GM12878 (cell line): ENCODE data around the gene ERCC3. TPM values are rescaled to one million over a fixed set of nuclear protein-coding genes. Genes with fewer than 3 reads are reported as not detected.

Source experiments
- ATAC-seq: fragments of 200-7000 bp; cut with Tn5 transposase; 3 replicates; pipeline ENCODE4 v1.9.1; 2020; ENCODE audit warnings: mild to moderate bottlenecking, moderate library complexity
- BruUV-seq: library from RNA; stranded (reverse); fragments of 400-500 nt; replicated peaks from 2 replicates; lab custom pipeline; 2021; lab: Mats Ljungman, UMichigan
- CTCF ChIA-PET: fragments of 300-600 bp; sonication (Branson Sonifier 250); formaldehyde crosslinking; extraction: SDS; loops from one replicate; lab custom pipeline; 2021; ENCODE audit warnings: inconsistent platforms; lab: Yijun Ruan, JAX
- POLR2A ChIA-PET: fragments of 350-600 bp; formaldehyde crosslinking; extraction: SDS; loops from one replicate; lab custom pipeline; 2021; ENCODE audit warnings: inconsistent platforms; lab: Charles Lee
- RAD21 ChIA-PET: fragments of 300-600 bp; sonication (Branson Sonifier 250); formaldehyde crosslinking; loops from one replicate; lab custom pipeline; 2023; ENCODE audit warnings: antibody characterized with exemption; ENCODE audit not compliant: unreplicated experiment; lab: Charles Lee
- SMC1A ChIA-PET: fragments of 300-600 bp; sonication (Branson Sonifier 250); formaldehyde crosslinking; loops from one replicate; lab custom pipeline; 2023; ENCODE audit not compliant: unreplicated experiment, uncharacterized antibody; lab: Charles Lee
- DNase-seq: peaks from one replicate; pipeline ENCODE4 v3.0.0-alpha.2; 2011; ENCODE audit warnings: low read depth, low spot score
- FAIRE-seq: peaks from 3 replicates; lab custom pipeline; 2011; peaks lifted over from hg19 to GRCh38; lab: Jason Lieb, UNC
- H2AFZ ChIP-seq: 2 replicates; pipeline ENCODE4 v1.6.0; 2011; ENCODE audit warnings: low read depth, low read length, control low read depth; ENCODE audit not compliant: control insufficient read depth
- H3K27ac ChIP-seq: 2 replicates; pipeline ENCODE4 v1.5.1; 2011; ENCODE audit warnings: control low read depth; ENCODE audit not compliant: control insufficient read depth, insufficient read depth
- H3K27me3 ChIP-seq, 2 experiments: replicated peaks in 1 of 2; 2 replicates each; pipeline versions ENCODE4 v1.6.0 to v1.6.1; 2011; ENCODE audit warnings: low read length in 1 of 2; ENCODE audit not compliant: control insufficient read depth in 2 of 2, insufficient read depth in 2 of 2
- H3K36me3 ChIP-seq, 2 experiments: 2 replicates each; pipeline ENCODE4 v1.5.1; 2011; ENCODE audit warnings: low read length in 1 of 2; ENCODE audit not compliant: control insufficient read depth in 2 of 2, insufficient read depth in 2 of 2
- H3K4me1 ChIP-seq: 2 replicates; pipeline ENCODE4 v1.6.1; 2011; ENCODE audit warnings: mild to moderate bottlenecking, low read length, moderate library complexity, mixed read lengths; ENCODE audit not compliant: control insufficient read depth, insufficient read depth
- H3K4me2 ChIP-seq: 2 replicates; pipeline ENCODE4 v1.6.0; 2011; ENCODE audit warnings: control low read depth; ENCODE audit not compliant: control insufficient read depth, insufficient read depth
- H3K4me3 ChIP-seq: fragments of 200-600 bp; sonication (generic); 2 replicates; pipeline ENCODE4 v1.5.1; 2016
- H3K79me2 ChIP-seq: 2 replicates; pipeline ENCODE4 v1.6.0; 2011; ENCODE audit warnings: low read length; ENCODE audit not compliant: control insufficient read depth, insufficient read depth
- H3K9ac ChIP-seq: 2 replicates; pipeline ENCODE4 v1.8.0; 2011; ENCODE audit warnings: low read length, control low read depth, mixed read lengths; ENCODE audit not compliant: control insufficient read depth, insufficient read depth
- H3K9me3 ChIP-seq: replicated peaks from 3 replicates; pipeline ENCODE4 v1.5.1; 2011; ENCODE audit warnings: mild to moderate bottlenecking, low read length; ENCODE audit not compliant: control insufficient read depth, insufficient read depth
- H4K20me1 ChIP-seq: 2 replicates; pipeline ENCODE4 v1.6.0; 2011; ENCODE audit not compliant: control insufficient read depth, insufficient read depth
- ASH2L ChIP-seq: fragments of 300-600, 200-600 bp; sonication (generic); IDR thresholded peaks from 2 replicates; pipeline ENCODE4 v1.6.1; 2017; ENCODE audit warnings: low read depth, mild to moderate bottlenecking, borderline replicate concordance
- CBX5 ChIP-seq: sonication (generic); IDR thresholded peaks from 2 replicates; pipeline ENCODE4 v1.6.1; 2016; ENCODE audit warnings: low read depth, moderate library complexity, mild to moderate bottlenecking, inconsistent platforms
- EGR1 ChIP-seq, 2 experiments: IDR thresholded peaks; 1 replicate in 1 of 2; 2 replicates in 1 of 2; pipeline ENCODE4 v1.6.1; 2011 to 2012; ENCODE audit warnings: low read depth in 2 of 2, low read length in 2 of 2, borderline replicate concordance in 1 of 2, mild to moderate bottlenecking in 1 of 2, moderate library complexity in 1 of 2
- EZH2 ChIP-seq: IDR thresholded peaks from 2 replicates; pipeline ENCODE4 v1.6.1; 2012; ENCODE audit warnings: low read depth, mild to moderate bottlenecking, control low read depth, inconsistent platforms, low read length, borderline replicate concordance; ENCODE audit not compliant: control insufficient read depth
- HDAC6 ChIP-seq: fragments of 200-600 bp; sonication (generic); IDR thresholded peaks from one replicate; pipeline ENCODE4 v1.8.0; 2017; ENCODE audit warnings: antibody characterized with exemption; ENCODE audit not compliant: unreplicated experiment
- NFXL1 ChIP-seq: fragments of 450-650 bp; IDR thresholded peaks from 2 replicates; pipeline ENCODE4 v1.6.1; 2017; ENCODE audit warnings: antibody characterized with exemption, mild to moderate bottlenecking, borderline replicate concordance
- PML ChIP-seq: IDR thresholded peaks from 2 replicates; pipeline ENCODE4 v1.6.1; 2012; ENCODE audit warnings: low read length, inconsistent platforms
- SMC3 ChIP-seq: IDR thresholded peaks from 2 replicates; pipeline ENCODE4 v1.6.1; 2011; ENCODE audit warnings: low read length, improper control_type of control experiment, borderline replicate concordance
- SPI1 ChIP-seq: IDR thresholded peaks from 2 replicates; pipeline ENCODE4 v1.6.1; 2011; ENCODE audit warnings: low read depth, mild to moderate bottlenecking, low read length, moderate library complexity, borderline replicate concordance; ENCODE audit not compliant: insufficient read depth
- WGBS: methylation state at CpG from one replicate; pipeline ENCODE4 v1.1.6; 2016; ENCODE audit warnings: low lambda C conversion rate; ENCODE audit not compliant: insufficient replicate concordance, insufficient coverage; ENCODE audit errors: missing lambda C conversion rate; 5-methylcytosine and 5-hydroxymethylcytosine counted together
- in situ Hi-C: fragments of 300-500 bp; cut with MboI; formaldehyde crosslinking; loops from 9 replicates; pipeline ENCODE4 v1.14.3; 2018; ENCODE audit warnings: mixed read lengths
- intact Hi-C: fragments of 100-400 bp; cut with micrococcal nuclease; formaldehyde crosslinking; loops from one replicate; pipeline ENCODE4 v1.14.2; 2022; ENCODE audit not compliant: unreplicated experiment
- polyA plus RNA-seq, 11 experiments: library from polyadenylated mRNA; depleted of rRNA in 4 of 11; unstranded in 6 of 11; stranded (reverse) in 5 of 11; fragments of >200 nt; fragmentation: Nextera tagmentation in 4 of 11; fragmentation: Illumina TruSeq in 1 of 11; extraction: Ambion mirVana in 4 of 11; extraction: Trizol in 1 of 11; gene quantifications; 1 replicate in 1 of 11; 2 replicates in 10 of 11; pipeline versions ENCODE4 v1.2.1 to v1.2.3, GENCODE V29; 2011 to 2016; ENCODE audit warnings: inconsistent platforms in 2 of 11, missing spikeins in 2 of 11, low read depth in 1 of 11
- total RNA-seq, 4 experiments: library from RNA; depleted of rRNA in 3 of 4; stranded (reverse); fragments of >200 nt in 3 of 4; fragmentation: Illumina TruSeq in 1 of 4; extraction: Trizol in 1 of 4; gene quantifications; 2 replicates each; pipeline versions ENCODE4 v1.2.1 to v1.2.3, GENCODE V29; 2013 to 2021
- TF ChIP-seq, protein P1 (sequence below): fragments of 450-650 bp; formaldehyde crosslinking; IDR thresholded peaks from 2 replicates; pipeline ENCODE4 v1.4.0; 2020; ENCODE audit warnings: mild to moderate bottlenecking, moderate library complexity
- TF ChIP-seq, protein P2 (sequence below): IDR thresholded peaks from 2 replicates; pipeline ENCODE4 v1.6.1; 2012; ENCODE audit warnings: improper control_type of control experiment, low read depth, low read length; ENCODE audit not compliant: insufficient replicate concordance
- TF ChIP-seq, protein P3 (sequence below): IDR thresholded peaks from 2 replicates; pipeline ENCODE4 v1.6.1; 2012; ENCODE audit warnings: low read depth, low read length, improper control_type of control experiment

ERCC3 gene
- total and polyA plus RNA-seq, 10 of the 15 experiments (the other 5 are each of a cell fraction or from before 2014, with no cell fraction given): 17.1 to 64.8 (median 42.8) TPM

GRCh38 chr2:127217470-127218325 is 76.2 kb downstream of the ERCC3 start:
- Histone ChIP-seq H2AFZ (no peak overlapping the region), H3K27me3 (peaks cover 4 to 7% of the 10 kb centered on the region in 2 experiments), H3K79me2 (no peaks in the 10 kb centered on the region), H4K20me1 (no peaks in the 10 kb centered on the region), H3K36me3 (no peaks in the 10 kb centered on the region), H3K4me1 (no peaks in the 10 kb centered on the region), H3K4me3 (no peak overlapping the region), H3K9ac (no peak overlapping the region), H3K9me3 (no peaks in the 10 kb centered on the region; the same call in 2 of the 3 replicates), H3K27ac (no peak overlapping the region), H3K4me2 (no peak overlapping the region)
- BruUV-seq: no TSS peak
- FAIRE-seq: no peak
- POLR2A ChIA-PET: no interaction called here
- no peak for ATAC-seq
- CTCF ChIA-PET: interaction anchor here (1.0 kb wide), 1 partner anchor 14 kb away, joined by 3 read pairs; no protein-coding TSS in a partner anchor
- DNase-seq: no peak
- WGBS: 64% methylated on average over 14 of the region's 14 CpGs
- RAD21 ChIA-PET: no interaction called here
- SMC1A ChIA-PET: no interaction called here
- in situ Hi-C loops (no loop called here), intact Hi-C loops (no loop called here)
- TF ChIP-seq NFXL1: no peak
- TF ChIP-seq EZH2: no peak
- TF ChIP-seq, protein P1, sequence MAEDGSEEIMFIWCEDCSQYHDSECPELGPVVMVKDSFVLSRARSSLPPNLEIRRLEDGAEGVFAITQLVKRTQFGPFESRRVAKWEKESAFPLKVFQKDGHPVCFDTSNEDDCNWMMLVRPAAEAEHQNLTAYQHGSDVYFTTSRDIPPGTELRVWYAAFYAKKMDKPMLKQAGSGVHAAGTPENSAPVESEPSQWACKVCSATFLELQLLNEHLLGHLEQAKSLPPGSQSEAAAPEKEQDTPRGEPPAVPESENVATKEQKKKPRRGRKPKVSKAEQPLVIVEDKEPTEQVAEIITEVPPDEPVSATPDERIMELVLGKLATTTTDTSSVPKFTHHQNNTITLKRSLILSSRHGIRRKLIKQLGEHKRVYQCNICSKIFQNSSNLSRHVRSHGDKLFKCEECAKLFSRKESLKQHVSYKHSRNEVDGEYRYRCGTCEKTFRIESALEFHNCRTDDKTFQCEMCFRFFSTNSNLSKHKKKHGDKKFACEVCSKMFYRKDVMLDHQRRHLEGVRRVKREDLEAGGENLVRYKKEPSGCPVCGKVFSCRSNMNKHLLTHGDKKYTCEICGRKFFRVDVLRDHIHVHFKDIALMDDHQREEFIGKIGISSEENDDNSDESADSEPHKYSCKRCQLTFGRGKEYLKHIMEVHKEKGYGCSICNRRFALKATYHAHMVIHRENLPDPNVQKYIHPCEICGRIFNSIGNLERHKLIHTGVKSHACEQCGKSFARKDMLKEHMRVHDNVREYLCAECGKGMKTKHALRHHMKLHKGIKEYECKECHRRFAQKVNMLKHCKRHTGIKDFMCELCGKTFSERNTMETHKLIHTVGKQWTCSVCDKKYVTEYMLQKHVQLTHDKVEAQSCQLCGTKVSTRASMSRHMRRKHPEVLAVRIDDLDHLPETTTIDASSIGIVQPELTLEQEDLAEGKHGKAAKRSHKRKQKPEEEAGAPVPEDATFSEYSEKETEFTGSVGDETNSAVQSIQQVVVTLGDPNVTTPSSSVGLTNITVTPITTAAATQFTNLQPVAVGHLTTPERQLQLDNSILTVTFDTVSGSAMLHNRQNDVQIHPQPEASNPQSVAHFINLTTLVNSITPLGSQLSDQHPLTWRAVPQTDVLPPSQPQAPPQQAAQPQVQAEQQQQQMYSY: no peak
- no peak for TF ChIP-seq SMC3
- TF ChIP-seq, protein P2, sequence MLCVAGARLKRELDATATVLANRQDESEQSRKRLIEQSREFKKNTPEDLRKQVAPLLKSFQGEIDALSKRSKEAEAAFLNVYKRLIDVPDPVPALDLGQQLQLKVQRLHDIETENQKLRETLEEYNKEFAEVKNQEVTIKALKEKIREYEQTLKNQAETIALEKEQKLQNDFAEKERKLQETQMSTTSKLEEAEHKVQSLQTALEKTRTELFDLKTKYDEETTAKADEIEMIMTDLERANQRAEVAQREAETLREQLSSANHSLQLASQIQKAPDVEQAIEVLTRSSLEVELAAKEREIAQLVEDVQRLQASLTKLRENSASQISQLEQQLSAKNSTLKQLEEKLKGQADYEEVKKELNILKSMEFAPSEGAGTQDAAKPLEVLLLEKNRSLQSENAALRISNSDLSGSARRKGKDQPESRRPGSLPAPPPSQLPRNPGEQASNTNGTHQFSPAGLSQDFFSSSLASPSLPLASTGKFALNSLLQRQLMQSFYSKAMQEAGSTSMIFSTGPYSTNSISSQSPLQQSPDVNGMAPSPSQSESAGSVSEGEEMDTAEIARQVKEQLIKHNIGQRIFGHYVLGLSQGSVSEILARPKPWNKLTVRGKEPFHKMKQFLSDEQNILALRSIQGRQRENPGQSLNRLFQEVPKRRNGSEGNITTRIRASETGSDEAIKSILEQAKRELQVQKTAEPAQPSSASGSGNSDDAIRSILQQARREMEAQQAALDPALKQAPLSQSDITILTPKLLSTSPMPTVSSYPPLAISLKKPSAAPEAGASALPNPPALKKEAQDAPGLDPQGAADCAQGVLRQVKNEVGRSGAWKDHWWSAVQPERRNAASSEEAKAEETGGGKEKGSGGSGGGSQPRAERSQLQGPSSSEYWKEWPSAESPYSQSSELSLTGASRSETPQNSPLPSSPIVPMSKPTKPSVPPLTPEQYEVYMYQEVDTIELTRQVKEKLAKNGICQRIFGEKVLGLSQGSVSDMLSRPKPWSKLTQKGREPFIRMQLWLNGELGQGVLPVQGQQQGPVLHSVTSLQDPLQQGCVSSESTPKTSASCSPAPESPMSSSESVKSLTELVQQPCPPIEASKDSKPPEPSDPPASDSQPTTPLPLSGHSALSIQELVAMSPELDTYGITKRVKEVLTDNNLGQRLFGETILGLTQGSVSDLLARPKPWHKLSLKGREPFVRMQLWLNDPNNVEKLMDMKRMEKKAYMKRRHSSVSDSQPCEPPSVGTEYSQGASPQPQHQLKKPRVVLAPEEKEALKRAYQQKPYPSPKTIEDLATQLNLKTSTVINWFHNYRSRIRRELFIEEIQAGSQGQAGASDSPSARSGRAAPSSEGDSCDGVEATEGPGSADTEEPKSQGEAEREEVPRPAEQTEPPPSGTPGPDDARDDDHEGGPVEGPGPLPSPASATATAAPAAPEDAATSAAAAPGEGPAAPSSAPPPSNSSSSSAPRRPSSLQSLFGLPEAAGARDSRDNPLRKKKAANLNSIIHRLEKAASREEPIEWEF: no peak
- no peak for TF ChIP-seq SPI1
- TF ChIP-seq CBX5: no peak
- TF ChIP-seq, protein P3, sequence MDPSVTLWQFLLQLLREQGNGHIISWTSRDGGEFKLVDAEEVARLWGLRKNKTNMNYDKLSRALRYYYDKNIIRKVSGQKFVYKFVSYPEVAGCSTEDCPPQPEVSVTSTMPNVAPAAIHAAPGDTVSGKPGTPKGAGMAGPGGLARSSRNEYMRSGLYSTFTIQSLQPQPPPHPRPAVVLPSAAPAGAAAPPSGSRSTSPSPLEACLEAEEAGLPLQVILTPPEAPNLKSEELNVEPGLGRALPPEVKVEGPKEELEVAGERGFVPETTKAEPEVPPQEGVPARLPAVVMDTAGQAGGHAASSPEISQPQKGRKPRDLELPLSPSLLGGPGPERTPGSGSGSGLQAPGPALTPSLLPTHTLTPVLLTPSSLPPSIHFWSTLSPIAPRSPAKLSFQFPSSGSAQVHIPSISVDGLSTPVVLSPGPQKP: no peak
- TF ChIP-seq EGR1 (IDR thresholded peaks at IDR 0.05; ENCODE audit: borderline replicate concordance in 1 of 2, low read depth in 2 of 2, low read length in 2 of 2): no peak
- no peak for TF ChIP-seq HDAC6
- no peak for TF ChIP-seq ASH2L
- no peak for TF ChIP-seq PML
